BLaER1 treated with 17β-estradiol and CSF1 and Interleukin-3, amounts not matched to agents 10 nM and 100 nM (cell line): ENCODE results near the gene FGD2.

ENCODE experiments used
- H3K27ac ChIP-seq, 11 experiments: shearing (Covaris generic); formaldehyde crosslinking; 2 replicates each; pipeline ENCODE4 v1.8.1; 2022
- H3K27me3 ChIP-seq, 11 experiments: shearing (Covaris generic); formaldehyde crosslinking; 2 replicates each; pipeline ENCODE4 v1.8.1; 2022
- H3K36me3 ChIP-seq, 11 experiments: shearing (Covaris generic); formaldehyde crosslinking; 2 replicates each; pipeline ENCODE4 v1.8.1; 2022
- H3K4me1 ChIP-seq, 10 experiments: shearing (Covaris generic); formaldehyde crosslinking; 2 replicates each; pipeline ENCODE4 v1.8.1; 2022
- H3K4me2 ChIP-seq, 11 experiments: shearing (Covaris generic); formaldehyde crosslinking; 2 replicates each; pipeline ENCODE4 v1.8.1; 2022
- H3K4me3 ChIP-seq, 10 experiments: shearing (Covaris generic); formaldehyde crosslinking; 2 replicates each; pipeline ENCODE4 v1.8.1; 2022
- H3K9ac ChIP-seq, 11 experiments: shearing (Covaris generic); formaldehyde crosslinking; 2 replicates each; pipeline ENCODE4 v1.8.1; 2022
- H3K9me3 ChIP-seq, 11 experiments: shearing (Covaris generic); formaldehyde crosslinking; replicated peaks in 1 of 11; 2 replicates each; pipeline ENCODE4 v1.8.1; 2022
- H4K20me1 ChIP-seq, 11 experiments: shearing (Covaris generic); formaldehyde crosslinking; 2 replicates each; pipeline ENCODE4 v1.8.1; 2022
- Cebpa-rat ChIP-seq, 11 experiments: shearing (Covaris generic); IDR thresholded peaks; 2 replicates each; pipeline ENCODE4 v1.8.1; 2022

Gene FGD2

GRCh38 chr6:36976509-36976908 lies 28.9 kb upstream of the FGD2 start:
- H3K9ac ChIP-seq = peak overlapping the region in 4 of 11 experiments; percentile 8 to 19 (median 14); a peak in 4 of 22 replicates
- H3K4me1 ChIP-seq = peaks cover 20 to 87% (median 69%) of the 10 kb centered on the region in 10 experiments
- TF ChIP-seq Cebpa-rat (IDR thresholded peaks at IDR 0.05) = no peak
- no peak overlapping the region for H3K27ac ChIP-seq
- H3K36me3 ChIP-seq = peaks cover 87 to 100% (median 99%) of the 10 kb centered on the region in 11 experiments
- no peak overlapping the region for H3K4me3 ChIP-seq
- no peak overlapping the region; a peak in 1 of 22 replicates for H3K4me2 ChIP-seq
- H4K20me1 ChIP-seq = peaks cover 79 to 100% (median 99%) of the 10 kb centered on the region in 11 experiments
- H3K9me3 ChIP-seq = no peaks in the 10 kb centered on the region
- no peaks in the 10 kb centered on the region for H3K27me3 ChIP-seq

- H3K36me3 ChIP-seq = peaks cover 87 to 100% (median 99%) of the 10 kb centered on the region in 11 experiments
- peaks cover 82 to 100% (median 99%) of the 10 kb centered on the region in 11 experiments for H4K20me1 ChIP-seq
- no peaks in the 10 kb centered on the region for H3K27me3 ChIP-seq
- H3K4me1 ChIP-seq = peaks cover 24 to 87% (median 69%) of the 10 kb centered on the region in 10 experiments
- H3K27ac ChIP-seq = no peak overlapping the region
- no peak overlapping the region for H3K4me3 ChIP-seq
- H3K9ac ChIP-seq = peak overlapping the region in 3 of 11 experiments; percentile 10 to 19 (median 17); a peak in 2 of 22 replicates
- H3K9me3 ChIP-seq = no peaks in the 10 kb centered on the region
- no peak overlapping the region for H3K4me2 ChIP-seq
- no peak for TF ChIP-seq Cebpa-rat (IDR thresholded peaks at IDR 0.05)
Measured at GRCh38 chr6:36976931-36977330, 28.5 kb upstream of the FGD2 start.

GRCh38 chr6:36977470-36977941 lies 27.9 kb upstream of the FGD2 start:
- Histone ChIP-seq H3K4me2 (no peak overlapping the region), H3K4me3 (no peak overlapping the region), H3K4me1 (peaks cover 27 to 87% (median 66%) of the 10 kb centered on the region in 10 experiments), H3K36me3 (peaks cover 83 to 100% (median 99%) of the 10 kb centered on the region in 11 experiments), H3K9ac (no peak overlapping the region), H3K27ac (0 out of 22 replicates have a peak overlapping the region, but pooled peaks of 1 of the 11 experiments have one; percentile 22), H4K20me1 (peaks cover 84 to 100% (median 99%) of the 10 kb centered on the region in 11 experiments), H3K27me3 (no peaks in the 10 kb centered on the region), H3K9me3 (no peaks in the 10 kb centered on the region)
- no peak for TF ChIP-seq Cebpa-rat (IDR thresholded peaks at IDR 0.05)

- H3K36me3 ChIP-seq = peaks cover 72 to 99% (median 91%) of the 10 kb centered on the region in 11 experiments
- H3K4me2 ChIP-seq = no peak overlapping the region
- H3K27ac ChIP-seq = 0 out of 22 replicates have a peak overlapping the region, but pooled peaks of 1 of the 11 experiments have one; percentile 22
- H3K4me1 ChIP-seq = peaks cover 39 to 87% (median 67%) of the 10 kb centered on the region in 10 experiments
- peak overlapping the region in 2 of 11 experiments; percentile 2 to 20; a peak in 1 of 22 replicates for H3K9ac ChIP-seq
- H3K27me3 ChIP-seq = no peaks in the 10 kb centered on the region
- no peak overlapping the region for H3K4me3 ChIP-seq
- TF ChIP-seq Cebpa-rat (IDR thresholded peaks at IDR 0.05) = no peak
- H3K9me3 ChIP-seq = no peaks in the 10 kb centered on the region
- H4K20me1 ChIP-seq = peaks cover 87 to 100% (median 100%) of the 10 kb centered on the region in 11 experiments
Measured at GRCh38 chr6:36978421-36979346, 26.8 kb upstream of the FGD2 start.

- Histone ChIP-seq H4K20me1 (peaks cover 93 to 100% (median 100%) of the 10 kb centered on the region in 11 experiments), H3K9me3 (no peaks in the 10 kb centered on the region), H3K4me2 (peak overlapping the region in 5 of 11 experiments; percentile 2 to 28 (median 18); a peak in 6 of 22 replicates), H3K9ac (peak overlapping the region in 8 of 11 experiments; percentile 13 to 47 (median 22); a peak in 5 of 22 replicates), H3K36me3 (peaks cover 65 to 94% (median 85%) of the 10 kb centered on the region in 11 experiments), H3K4me1 (peaks cover 46 to 87% (median 71%) of the 10 kb centered on the region in 10 experiments), H3K4me3 (no peak overlapping the region), H3K27ac (no peak overlapping the region; a peak in 1 of 22 replicates), H3K27me3 (no peaks in the 10 kb centered on the region)
- TF ChIP-seq Cebpa-rat (IDR thresholded peaks at IDR 0.05) = no peak
Measured at GRCh38 chr6:36979347-36979742, 26.1 kb upstream of the FGD2 start.

- Histone ChIP-seq H3K4me2 (peak overlapping the region in 7 of 11 experiments; percentile 0 to 28 (median 18); a peak in 7 of 22 replicates), H3K27me3 (no peaks in the 10 kb centered on the region), H4K20me1 (peaks cover 93 to 100% (median 99%) of the 10 kb centered on the region in 11 experiments), H3K9me3 (no peaks in the 10 kb centered on the region), H3K4me3 (no peak overlapping the region), H3K9ac (peak overlapping the region in 9 of 11 experiments; percentile 13 to 47 (median 20); a peak in 7 of 22 replicates), H3K36me3 (peaks cover 58 to 86% (median 77%) of the 10 kb centered on the region in 11 experiments), H3K4me1 (peaks cover 48 to 85% (median 69%) of the 10 kb centered on the region in 10 experiments), H3K27ac (no peak overlapping the region; a peak in 1 of 22 replicates)
- TF ChIP-seq Cebpa-rat (IDR thresholded peaks at IDR 0.05) = no peak
Measured at GRCh38 chr6:36980129-36980528, 25.3 kb upstream of the FGD2 start.

GRCh38 chr6:36980876-36981619 lies 24.4 kb upstream of the FGD2 start:
- peaks cover 48 to 78% (median 60%) of the 10 kb centered on the region in 10 experiments for H3K4me1 ChIP-seq
- no peak overlapping the region for H3K4me3 ChIP-seq

GRCh38 chr6:36983538-36983937 lies 21.9 kb upstream of the FGD2 start:
- H4K20me1 ChIP-seq = peaks cover 62 to 68% (median 65%) of the 10 kb centered on the region in 11 experiments
- no peaks in the 10 kb centered on the region for H3K27me3 ChIP-seq
- peak overlapping the region in 8 of 10 experiments; percentile 97 to 100 (median 98); a peak in 9 of 20 replicates for H3K4me3 ChIP-seq
- H3K4me2 ChIP-seq = peak overlapping the region; percentile 70 to 98 (median 92)
- peaks cover 56 to 73% (median 68%) of the 10 kb centered on the region in 10 experiments for H3K4me1 ChIP-seq
- H3K9me3 ChIP-seq = no peaks in the 10 kb centered on the region
- peaks cover 23 to 52% (median 43%) of the 10 kb centered on the region in 11 experiments for H3K36me3 ChIP-seq
- H3K9ac ChIP-seq = peak overlapping the region in 5 of 11 experiments; percentile 4 to 98 (median 98); a peak in 2 of 22 replicates
- TF ChIP-seq Cebpa-rat (IDR thresholded peaks at IDR 0.05) = no peak
- no peak overlapping the region for H3K27ac ChIP-seq

More at GRCh38 chr6:36980876-36981619, 24.4 kb upstream of the FGD2 start:
- Histone ChIP-seq H3K27me3 (no peaks in the 10 kb centered on the region), H3K9me3 (no peaks in the 10 kb centered on the region), H4K20me1 (peaks cover 87 to 93% (median 90%) of the 10 kb centered on the region in 11 experiments), H3K36me3 (peaks cover 48 to 77% (median 68%) of the 10 kb centered on the region in 11 experiments), H3K9ac (peak overlapping the region in 8 of 11 experiments; percentile 11 to 44 (median 37); a peak in 10 of 22 replicates), H3K4me2 (peak overlapping the region in 9 of 11 experiments; percentile 5 to 32 (median 21); a peak in 11 of 22 replicates), H3K27ac (no peak overlapping the region)
- no peak for TF ChIP-seq Cebpa-rat (IDR thresholded peaks at IDR 0.05)
